Naive thymus-derived CD4-positive, alpha-beta T cell (primary cell): Measurements from ENCODE around the gene ADAM12. TPM values are rescaled to one million over a fixed set of nuclear protein-coding genes. Genes with fewer than 3 reads are reported as not detected.

Source experiments
- ATAC-seq: fragments of 150-1000 bp; cut with Tn5 transposase; 2 replicates; pipeline ENCODE4 v1.10.0; 2021; ENCODE audit warnings: mild to moderate bottlenecking, moderate library complexity
- CTCF ChIA-PET: fragments of 350-600 bp; sonication (Branson Sonifier 250); formaldehyde crosslinking; loops from one replicate; lab custom pipeline; 2021; ENCODE audit warnings: antibody characterized with exemption; lab: Charles Lee
- POLR2A ChIA-PET: fragments of 350-600 bp; sonication (Branson Sonifier 250); formaldehyde crosslinking; loops from one replicate; lab custom pipeline; 2021; ENCODE audit warnings: antibody characterized with exemption, inconsistent platforms; lab: Charles Lee
- DNase-seq, 9 donors: peaks; one replicate each; pipeline versions ENCODE4 v3.0.0 to v3.0.0-alpha.2; 2020 to 2022; ENCODE audit warnings: mixed read lengths in 1 of 9
- H3K27ac ChIP-seq: one replicate; pipeline ENCODE4 v1.7.0; 2013; ENCODE audit warnings: mild to moderate bottlenecking, low read depth, low read length, moderate library complexity
- H3K27me3 ChIP-seq, 2 donors: one replicate each; pipeline ENCODE4 v1.7.0; 2013; ENCODE audit warnings: low read length in 2 of 2, mild to moderate bottlenecking in 2 of 2, moderate library complexity in 2 of 2; ENCODE audit not compliant: control insufficient read depth in 2 of 2, insufficient read depth in 2 of 2
- H3K36me3 ChIP-seq, 3 experiments: 1 replicate in 2 of 3; 2 replicates in 1 of 3; pipeline ENCODE4 v1.7.0; 2013; ENCODE audit warnings: low read length in 3 of 3, mild to moderate bottlenecking in 3 of 3, moderate library complexity in 1 of 3; ENCODE audit not compliant: insufficient read depth in 3 of 3, control insufficient read depth in 2 of 3
- H3K4me1 ChIP-seq, 2 donors: one replicate each; pipeline ENCODE4 v1.7.0; 2013; ENCODE audit warnings: low read length in 2 of 2, mild to moderate bottlenecking in 2 of 2, moderate library complexity in 1 of 2; ENCODE audit not compliant: control insufficient read depth in 2 of 2, insufficient read depth in 2 of 2
- H3K4me3 ChIP-seq: 2 replicates; pipeline ENCODE4 v1.7.0; 2013; ENCODE audit warnings: mild to moderate bottlenecking, low read length
- H3K9me3 ChIP-seq, 3 experiments: 1 replicate in 2 of 3; 2 replicates in 1 of 3; pipeline ENCODE4 v1.7.0; 2013; ENCODE audit warnings: low read length in 3 of 3; ENCODE audit not compliant: control insufficient read depth in 2 of 3
- H3K27ac Mint-ChIP-seq, 9 donors: one replicate each; pipeline ENCODE4 v1.8.0; 2020 to 2022; ENCODE audit warnings: mixed read lengths in 9 of 9, mild to moderate bottlenecking in 8 of 9, moderate library complexity in 5 of 9, inconsistent platforms in 2 of 9
- H3K27me3 Mint-ChIP-seq, 5 donors: one replicate each; pipeline ENCODE4 v1.8.0; 2021 to 2022; ENCODE audit warnings: mixed read lengths in 5 of 5, mild to moderate bottlenecking in 1 of 5
- H3K36me3 Mint-ChIP-seq, 5 donors: one replicate each; pipeline ENCODE4 v1.8.0; 2020 to 2022; ENCODE audit warnings: mixed read lengths in 5 of 5, mild to moderate bottlenecking in 3 of 5, inconsistent platforms in 1 of 5
- H3K4me1 Mint-ChIP-seq, 7 donors: one replicate each; pipeline ENCODE4 v1.8.0; 2020 to 2022; ENCODE audit warnings: mixed read lengths in 7 of 7, mild to moderate bottlenecking in 3 of 7, inconsistent platforms in 1 of 7
- H3K4me3 Mint-ChIP-seq, 10 donors: one replicate each; pipeline ENCODE4 v1.8.0; 2020 to 2022; ENCODE audit warnings: mild to moderate bottlenecking in 10 of 10, mixed read lengths in 10 of 10, moderate library complexity in 6 of 10, inconsistent platforms in 2 of 10
- H3K9me3 Mint-ChIP-seq, 11 donors: one replicate each; pipeline ENCODE4 v1.8.0; 2020 to 2022; ENCODE audit warnings: mixed read lengths in 11 of 11, mild to moderate bottlenecking in 4 of 11, inconsistent platforms in 1 of 11, moderate library complexity in 1 of 11
- intact Hi-C, 2 donors: fragments of 100-400 bp; cut with micrococcal nuclease; formaldehyde crosslinking; loops; one replicate each; pipeline ENCODE4 v1.15.1; 2023
- polyA plus RNA-seq, 2 donors: library from polyadenylated mRNA; unstranded; fragments of 300-500 nt; fragmentation: Illumina TruSeq; gene quantifications; one replicate each; pipeline ENCODE4 v1.2.3, GENCODE V29; 2021
- total RNA-seq, 6 experiments: library from RNA in 5 of 6; stranded (reverse) in 5 of 6; gene quantifications; 1 replicate in 5 of 6; 2 replicates in 1 of 6; pipeline ENCODE4 v1.2.3 and lab custom pipeline; 2021 to 2026

ADAM12 gene
- total and polyA plus RNA-seq, 7 experiments from 2014 or later = 0.58 to 1.0 TPM; not detected in 5

DNA sequence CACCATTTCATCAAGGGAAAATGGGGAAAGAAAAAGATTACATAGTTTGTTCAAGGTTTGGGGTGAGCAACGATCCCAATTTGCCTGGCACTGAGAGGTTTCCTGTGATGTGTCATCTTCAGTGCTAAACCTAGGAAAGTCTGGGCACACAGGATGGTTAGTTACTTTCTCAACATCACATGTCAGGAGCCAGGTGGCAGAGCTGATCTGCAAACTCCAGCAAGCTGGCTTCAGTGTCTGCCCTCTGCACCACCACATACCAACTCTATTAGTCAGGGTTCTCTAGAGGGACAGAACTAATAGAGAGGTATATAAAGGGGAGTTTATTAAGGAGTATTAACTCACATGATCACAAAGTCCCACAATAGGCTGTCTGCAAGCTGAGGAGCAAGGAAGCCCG, 11.3 kb downstream of the ADAM12 start:
- CTCF ChIA-PET = no interaction called here
- Histone ChIP-seq H3K27me3 (no peaks in the 10 kb centered on the region), H3K4me1 (no peaks in the 10 kb centered on the region), H3K4me3 (no peak overlapping the region), H3K36me3 (no peaks in the 10 kb centered on the region), H3K9me3 (no peaks in the 10 kb centered on the region), H3K27ac (no peak overlapping the region)
- intact Hi-C loops = no loop called here
- ATAC-seq (no peak), DNase-seq (no peak)
- Mint-ChIP-seq H3K4me3 (no peak overlapping the region), H3K27ac (no peak overlapping the region), H3K36me3 (peaks cover 0 to 3% (median 0%) of the 10 kb centered on the region in 5 donors), H3K4me1 (no peaks in the 10 kb centered on the region), H3K9me3 (peaks cover 0 to 29% (median 8%) of the 10 kb centered on the region in 11 donors), H3K27me3 (peaks cover 0 to 7% (median 0%) of the 10 kb centered on the region in 5 donors)
- POLR2A ChIA-PET = no interaction called here

DNA sequence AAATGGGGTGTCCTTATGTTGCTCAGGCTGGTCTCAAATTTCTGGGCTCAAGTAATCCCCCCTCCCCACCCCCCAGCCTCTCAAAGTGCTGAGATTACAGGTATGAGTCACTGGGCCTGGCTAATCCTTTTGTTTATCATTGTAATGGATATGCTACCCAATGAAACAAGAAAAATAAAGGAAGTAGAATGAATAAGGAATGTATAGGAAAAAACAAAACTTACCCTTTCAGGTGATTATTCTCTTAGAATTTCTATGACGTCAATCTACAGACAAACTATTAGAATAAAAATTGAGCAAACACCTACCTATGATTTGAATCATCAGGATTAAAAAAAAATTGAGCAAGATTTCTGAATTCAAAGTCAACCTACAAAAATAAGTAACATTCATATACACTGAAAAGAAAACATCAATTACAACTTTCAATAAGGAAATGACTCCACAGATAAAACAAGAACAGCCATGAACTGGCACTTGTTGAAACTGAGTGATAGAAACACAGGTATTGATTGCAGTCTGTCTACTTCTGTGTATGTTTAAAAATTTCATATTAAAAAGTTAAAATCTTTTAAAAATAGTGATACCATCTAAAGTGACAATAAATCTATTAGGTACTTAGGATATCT, 12.2 kb downstream of the ADAM12 start:
- H3K27ac Mint-ChIP-seq = no peak overlapping the region
- CTCF ChIA-PET = no interaction called here
- intact Hi-C loops = no loop called here

DNA sequence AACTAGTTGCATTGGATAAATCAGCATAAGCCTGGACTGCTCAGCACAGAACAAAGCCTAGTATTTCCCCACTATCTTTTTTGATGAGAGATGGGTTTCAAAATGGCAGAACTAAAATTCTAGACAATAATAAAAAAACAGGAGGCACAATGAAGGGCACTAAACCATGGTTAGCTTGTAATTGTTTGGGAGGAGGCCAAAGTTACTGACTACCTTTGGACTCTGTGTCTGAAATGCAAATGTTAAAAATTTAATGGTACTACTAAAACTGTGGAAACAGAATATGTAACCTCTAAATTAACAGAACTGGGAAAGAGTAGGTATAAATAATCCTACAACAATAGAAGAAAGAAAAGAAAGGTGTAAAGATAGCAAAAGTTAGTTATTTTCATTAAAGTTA, 13.0 kb downstream of the ADAM12 start:
- H3K27me3 ChIP-seq = no peaks in the 10 kb centered on the region
- Mint-ChIP-seq H3K4me1 (no peaks in the 10 kb centered on the region), H3K4me3 (no peak overlapping the region), H3K36me3 (peaks cover 0 to 3% (median 0%) of the 10 kb centered on the region in 5 donors), H3K27me3 (peaks cover 0 to 4% (median 0%) of the 10 kb centered on the region in 5 donors), H3K9me3 (peaks cover 0 to 29% (median 8%) of the 10 kb centered on the region in 11 donors), H3K27ac (no peak overlapping the region)
- H3K9me3 ChIP-seq = no peaks in the 10 kb centered on the region
- ChIA-PET POLR2A (no interaction called here), CTCF (no interaction called here)
- H3K4me3 ChIP-seq = no peak overlapping the region
- DNase-seq = no peak
- H3K36me3 ChIP-seq = no peaks in the 10 kb centered on the region
- H3K27ac ChIP-seq = no peak overlapping the region
- intact Hi-C loops = no loop called here
- no peak for ATAC-seq
- no peaks in the 10 kb centered on the region for H3K4me1 ChIP-seq

More for the DNA sequence above, 12.2 kb downstream of the ADAM12 start:
- Mint-ChIP-seq H3K4me1 (no peaks in the 10 kb centered on the region), H3K9me3 (peaks cover 0 to 29% (median 8%) of the 10 kb centered on the region in 11 donors), H3K36me3 (peaks cover 0 to 3% (median 0%) of the 10 kb centered on the region in 5 donors), H3K4me3 (no peak overlapping the region), H3K27me3 (peaks cover 0 to 4% (median 0%) of the 10 kb centered on the region in 5 donors)
- Histone ChIP-seq H3K36me3 (no peaks in the 10 kb centered on the region), H3K27me3 (no peaks in the 10 kb centered on the region), H3K27ac (no peak overlapping the region), H3K4me1 (no peaks in the 10 kb centered on the region), H3K4me3 (no peak overlapping the region), H3K9me3 (no peaks in the 10 kb centered on the region)
- no peak for ATAC-seq
- no peak for DNase-seq
- POLR2A ChIA-PET = no interaction called here

DNA sequence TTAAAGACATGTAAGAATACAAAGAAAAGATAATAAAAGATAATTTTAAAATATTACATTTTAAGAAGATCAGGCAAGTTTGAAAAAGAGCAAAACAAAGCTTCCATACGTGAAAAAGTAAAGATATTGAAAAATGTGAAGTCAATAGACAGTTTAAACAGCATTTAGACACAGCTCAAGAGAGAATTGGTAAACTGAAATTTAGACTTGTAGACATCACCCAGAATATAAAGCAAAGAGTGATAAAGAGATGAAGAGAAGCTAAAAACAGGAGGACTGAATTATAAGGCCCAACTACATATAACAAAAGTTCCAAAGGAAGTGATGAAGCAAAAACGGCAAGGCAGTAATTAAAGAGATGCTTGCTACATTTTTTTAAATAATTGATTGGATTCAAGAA, 13.8 kb downstream of the ADAM12 start:
- intact Hi-C loops = no loop called here
- Histone ChIP-seq H3K27me3 (no peaks in the 10 kb centered on the region), H3K36me3 (no peaks in the 10 kb centered on the region), H3K27ac (no peak overlapping the region), H3K9me3 (no peaks in the 10 kb centered on the region), H3K4me3 (no peak overlapping the region), H3K4me1 (no peaks in the 10 kb centered on the region)
- Mint-ChIP-seq H3K4me1 (no peaks in the 10 kb centered on the region), H3K9me3 (peaks cover 0 to 24% (median 8%) of the 10 kb centered on the region in 11 donors), H3K4me3 (no peak overlapping the region), H3K27me3 (peaks cover 0 to 4% (median 0%) of the 10 kb centered on the region in 5 donors), H3K36me3 (peaks cover 0 to 3% (median 0%) of the 10 kb centered on the region in 5 donors), H3K27ac (no peak overlapping the region)
- ChIA-PET POLR2A (no interaction called here), CTCF (no interaction called here)
- ATAC-seq (no peak), DNase-seq (no peak)

DNA sequence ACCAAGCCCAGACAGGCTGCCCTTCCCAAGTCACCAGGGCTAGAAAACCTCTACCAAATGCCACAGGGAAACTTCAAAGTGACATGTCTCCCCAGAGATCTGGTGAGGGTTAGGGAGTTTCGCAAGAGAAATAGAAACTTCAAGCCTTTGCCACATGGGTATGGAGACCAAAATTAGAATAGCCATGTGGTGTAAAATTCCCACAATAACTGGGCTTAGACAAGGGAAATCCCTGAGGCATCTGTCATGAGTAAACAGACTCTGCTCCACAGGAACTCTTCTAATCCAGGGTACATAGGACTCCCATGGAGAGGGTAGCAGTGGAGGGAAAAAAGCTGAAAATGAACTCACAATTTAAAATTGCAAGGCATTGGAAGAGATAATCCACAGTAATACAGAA, 14.3 kb downstream of the ADAM12 start:
- Histone ChIP-seq H3K9me3 (no peaks in the 10 kb centered on the region), H3K27me3 (no peaks in the 10 kb centered on the region), H3K4me1 (no peaks in the 10 kb centered on the region), H3K36me3 (no peaks in the 10 kb centered on the region), H3K27ac (no peak overlapping the region), H3K4me3 (no peak overlapping the region)
- Mint-ChIP-seq H3K4me1 (no peaks in the 10 kb centered on the region), H3K27ac (no peak overlapping the region), H3K9me3 (peaks cover 0 to 20% (median 6%) of the 10 kb centered on the region in 11 donors), H3K4me3 (no peak overlapping the region), H3K36me3 (peaks cover 0 to 3% (median 0%) of the 10 kb centered on the region in 5 donors), H3K27me3 (peaks cover 0 to 4% (median 0%) of the 10 kb centered on the region in 5 donors)
- intact Hi-C loops = no loop called here
- DNase-seq (no peak), ATAC-seq (no peak)
- POLR2A ChIA-PET = no interaction called here
- CTCF ChIA-PET = no interaction called here

DNA sequence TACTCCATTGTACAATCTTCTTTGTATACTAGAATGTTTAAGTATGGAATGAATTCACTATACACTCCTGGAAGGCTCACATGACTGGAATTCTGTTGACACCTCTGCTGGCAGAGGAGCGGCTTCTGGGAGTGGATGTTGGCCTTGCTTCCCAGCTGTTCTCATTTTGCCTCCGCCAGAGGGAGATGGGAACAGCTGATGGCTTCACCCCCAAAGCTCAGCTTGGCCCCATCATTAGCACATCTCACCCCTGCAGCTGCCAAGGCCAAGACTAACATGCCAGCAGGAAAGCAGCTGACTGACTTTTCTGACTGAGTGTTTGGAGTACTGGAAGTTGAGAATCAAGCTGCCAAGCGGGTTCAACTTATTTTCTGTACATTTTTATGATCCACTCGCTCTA, 15.1 kb downstream of the ADAM12 start:
- intact Hi-C loops = no loop called here
- DNase-seq = no peak
- Histone ChIP-seq H3K36me3 (no peaks in the 10 kb centered on the region), H3K9me3 (no peaks in the 10 kb centered on the region), H3K4me1 (no peaks in the 10 kb centered on the region), H3K27me3 (no peaks in the 10 kb centered on the region), H3K4me3 (no peak overlapping the region), H3K27ac (no peak overlapping the region)
- H3K4me3 Mint-ChIP-seq = no peak overlapping the region
- peaks cover 0 to 4% (median 0%) of the 10 kb centered on the region in 5 donors for H3K27me3 Mint-ChIP-seq
- H3K4me1 Mint-ChIP-seq = no peaks in the 10 kb centered on the region
- CTCF ChIA-PET = no interaction called here
- ATAC-seq = no peak
- H3K36me3 Mint-ChIP-seq = peaks cover 0 to 3% (median 0%) of the 10 kb centered on the region in 5 donors
- POLR2A ChIA-PET = no interaction called here
- no peak overlapping the region for H3K27ac Mint-ChIP-seq
- peaks cover 0 to 13% (median 6%) of the 10 kb centered on the region in 11 donors for H3K9me3 Mint-ChIP-seq

DNA sequence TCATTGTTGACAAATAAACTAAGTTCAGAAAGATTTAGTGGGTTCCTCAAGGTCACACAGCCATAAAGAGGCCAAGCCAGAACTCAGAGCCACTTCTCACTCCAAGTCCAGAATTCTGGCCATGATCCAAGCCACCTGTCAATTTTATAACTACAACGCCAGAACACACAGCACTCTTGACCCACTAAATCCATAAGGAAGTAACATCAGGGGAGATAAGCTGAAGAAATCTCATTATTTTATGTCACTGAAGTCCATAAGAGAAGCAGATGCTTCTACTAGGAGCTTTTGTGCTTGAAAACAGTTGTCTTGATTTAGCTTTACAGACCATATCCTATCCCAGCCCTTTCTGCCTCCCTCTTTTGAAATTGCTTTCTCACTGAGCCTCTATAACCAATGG, 15.9 kb downstream of the ADAM12 start:
- no peak overlapping the region for H3K27ac Mint-ChIP-seq
- no peaks in the 10 kb centered on the region for H3K27me3 ChIP-seq
- no peaks in the 10 kb centered on the region for H3K36me3 ChIP-seq
- ChIA-PET POLR2A (no interaction called here), CTCF (no interaction called here)
- H3K4me3 ChIP-seq = no peak overlapping the region
- H3K4me1 ChIP-seq = no peaks in the 10 kb centered on the region
- peaks cover 0 to 4% (median 0%) of the 10 kb centered on the region in 5 donors for H3K27me3 Mint-ChIP-seq
- ATAC-seq = no peak
- H3K4me1 Mint-ChIP-seq = no peaks in the 10 kb centered on the region
- DNase-seq = no peak
- H3K4me3 Mint-ChIP-seq = no peak overlapping the region
- peaks cover 0 to 13% (median 6%) of the 10 kb centered on the region in 11 donors for H3K9me3 Mint-ChIP-seq
- no peaks in the 10 kb centered on the region for H3K9me3 ChIP-seq
- no peak overlapping the region for H3K27ac ChIP-seq
- intact Hi-C loops = no loop called here
- H3K36me3 Mint-ChIP-seq = peaks cover 0 to 3% (median 0%) of the 10 kb centered on the region in 5 donors
